GM06990 (cell line): ENCODE results near the gene GAD2.

Source experiments
- DNase-seq: peaks from one replicate; pipeline ENCODE4 v3.0.0-alpha.2; 2011; ENCODE audit not compliant: insufficient read length; ENCODE audit errors: extremely low read depth
- H3K27me3 ChIP-seq: replicated peaks from 2 replicates; pipeline ENCODE4 v1.6.0; 2011; ENCODE audit warnings: low read length; ENCODE audit not compliant: control insufficient read depth, insufficient read depth
- H3K36me3 ChIP-seq: 2 replicates; pipeline ENCODE4 v1.5.1; 2011; ENCODE audit warnings: low read length; ENCODE audit not compliant: control insufficient read depth, insufficient read depth
- H3K4me3 ChIP-seq: replicated peaks from 2 replicates; pipeline ENCODE4 v1.5.1; 2011; ENCODE audit warnings: low read depth, mild to moderate bottlenecking, control low read depth, low read length
- TF ChIP-seq, protein P1 (sequence below): IDR thresholded peaks from 2 replicates; pipeline ENCODE4 v1.5.1; 2011; ENCODE audit warnings: low read length, control low read depth, mild to moderate bottlenecking, inconsistent platforms; ENCODE audit not compliant: insufficient read depth, poor library complexity, severe bottlenecking

Gene GAD2

GRCh38 chr10:26194275-26194674 is 22.3 kb upstream of the GAD2 start:
- no peaks in the 10 kb centered on the region for H3K36me3 ChIP-seq
- no peak for DNase-seq
- H3K27me3 ChIP-seq, result no peaks in the 10 kb centered on the region; the same call in 1 of the 2 replicates
- TF ChIP-seq, protein P1, sequence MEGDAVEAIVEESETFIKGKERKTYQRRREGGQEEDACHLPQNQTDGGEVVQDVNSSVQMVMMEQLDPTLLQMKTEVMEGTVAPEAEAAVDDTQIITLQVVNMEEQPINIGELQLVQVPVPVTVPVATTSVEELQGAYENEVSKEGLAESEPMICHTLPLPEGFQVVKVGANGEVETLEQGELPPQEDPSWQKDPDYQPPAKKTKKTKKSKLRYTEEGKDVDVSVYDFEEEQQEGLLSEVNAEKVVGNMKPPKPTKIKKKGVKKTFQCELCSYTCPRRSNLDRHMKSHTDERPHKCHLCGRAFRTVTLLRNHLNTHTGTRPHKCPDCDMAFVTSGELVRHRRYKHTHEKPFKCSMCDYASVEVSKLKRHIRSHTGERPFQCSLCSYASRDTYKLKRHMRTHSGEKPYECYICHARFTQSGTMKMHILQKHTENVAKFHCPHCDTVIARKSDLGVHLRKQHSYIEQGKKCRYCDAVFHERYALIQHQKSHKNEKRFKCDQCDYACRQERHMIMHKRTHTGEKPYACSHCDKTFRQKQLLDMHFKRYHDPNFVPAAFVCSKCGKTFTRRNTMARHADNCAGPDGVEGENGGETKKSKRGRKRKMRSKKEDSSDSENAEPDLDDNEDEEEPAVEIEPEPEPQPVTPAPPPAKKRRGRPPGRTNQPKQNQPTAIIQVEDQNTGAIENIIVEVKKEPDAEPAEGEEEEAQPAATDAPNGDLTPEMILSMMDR, result no peak
- H3K4me3 ChIP-seq, result no peak overlapping the region

- H3K27me3 ChIP-seq, result no peaks in the 10 kb centered on the region; the same call in 1 of the 2 replicates
- H3K36me3 ChIP-seq, result no peaks in the 10 kb centered on the region
- DNase-seq, result no peak
- TF ChIP-seq, protein P1, result no peak
- H3K4me3 ChIP-seq, result no peak overlapping the region
Measured at GRCh38 chr10:26197248-26197647, 19.3 kb upstream of the GAD2 start.

GRCh38 chr10:26198119-26198518 is 18.5 kb upstream of the GAD2 start:
- no peaks in the 10 kb centered on the region for H3K27me3 ChIP-seq
- TF ChIP-seq, protein P1, result no peak
- H3K36me3 ChIP-seq, result no peaks in the 10 kb centered on the region
- no peak for DNase-seq
- no peak overlapping the region for H3K4me3 ChIP-seq

GRCh38 chr10:26199841-26200240 is 16.7 kb upstream of the GAD2 start:
- H3K4me3 ChIP-seq, result no peak overlapping the region
- no peaks in the 10 kb centered on the region for H3K27me3 ChIP-seq
- DNase-seq, result no peak
- TF ChIP-seq, protein P1, result no peak
- H3K36me3 ChIP-seq, result no peaks in the 10 kb centered on the region

DNA sequence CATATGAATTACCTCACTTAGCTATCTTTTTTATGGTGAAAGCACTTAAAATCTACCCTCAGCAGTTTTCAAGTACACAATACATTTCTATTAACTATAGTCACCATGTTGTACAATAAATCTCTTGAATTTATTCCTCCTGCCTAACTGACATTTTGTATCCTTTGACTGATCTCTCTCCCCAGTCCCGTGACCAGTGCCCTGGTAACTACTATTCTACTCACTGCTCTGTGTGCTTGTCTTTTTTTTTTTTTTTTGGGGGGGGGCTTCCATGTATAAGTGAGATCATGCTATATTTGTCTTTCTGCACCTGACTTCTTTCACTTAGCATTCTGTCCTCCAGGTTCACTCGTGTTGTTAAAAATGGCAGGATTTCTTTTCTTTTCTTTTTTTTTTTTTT is 11.4 kb upstream of the GAD2 start:
- Histone ChIP-seq H3K4me3 (no peak overlapping the region), H3K36me3 (no peaks in the 10 kb centered on the region), H3K27me3 (no peaks in the 10 kb centered on the region)
- TF ChIP-seq, protein P1, result no peak
- no peak for DNase-seq

GRCh38 chr10:26211781-26212444 is 4.7 kb upstream of the GAD2 start:
- H3K27me3 ChIP-seq, result peaks cover 7% of the 10 kb centered on the region; the same call in 1 of the 2 replicates
- no peak overlapping the region for H3K4me3 ChIP-seq
- TF ChIP-seq, protein P1, result no peak
- DNase-seq, result no peak
- no peaks in the 10 kb centered on the region for H3K36me3 ChIP-seq
